ENCODE data around the gene AARSD1.
"Not testable (repeated sequence)": the region's sequence is repeated elsewhere in the genome, so short reads cannot be mapped to it uniquely, and the experiment has no call there.

AARSD1 gene

DNA sequence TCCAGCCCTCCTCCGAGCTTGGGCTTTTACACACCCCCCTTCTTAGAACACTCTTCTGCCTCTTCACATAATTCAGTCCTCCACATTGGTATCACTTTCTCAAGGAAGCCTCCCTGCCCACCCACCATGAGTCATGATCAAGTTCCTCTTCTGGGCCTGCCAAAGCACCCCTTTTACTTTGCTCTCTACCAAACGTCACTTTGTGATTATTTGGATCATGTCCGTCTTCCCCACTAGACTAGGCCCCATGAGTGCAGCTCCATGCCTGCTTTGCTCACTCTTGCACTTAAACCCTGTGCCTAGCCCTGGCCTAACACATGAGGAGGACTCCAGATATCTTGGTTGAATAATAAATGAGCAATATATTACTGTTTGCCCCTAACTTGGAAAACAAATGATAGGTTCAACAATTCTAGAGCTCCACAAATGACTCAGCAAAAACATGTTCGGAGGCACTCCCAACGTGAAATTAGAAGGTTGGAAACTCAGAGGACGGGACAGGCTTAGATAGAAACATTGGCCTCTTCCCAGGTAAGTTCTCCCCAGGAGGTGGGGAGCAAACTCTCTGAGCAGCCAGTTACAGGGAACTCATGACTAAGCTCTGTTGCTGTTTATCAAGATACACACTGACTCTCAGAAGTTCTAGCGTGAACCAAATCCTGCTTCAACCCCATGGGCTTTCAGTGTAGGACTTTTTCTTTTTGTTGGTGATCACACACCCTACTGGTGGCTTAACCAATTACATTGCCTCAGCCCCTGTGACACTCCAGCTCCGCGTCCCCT lies 35.3 kb downstream of the AARSD1 start:
- Histone ChIP-seq H3K27ac (peak overlapping the region; percentile 49), H3K4me3 (ENCODE audit: low read depth, low read length) (no peak overlapping the region), H3K79me2 (no peaks in the 10 kb centered on the region), H2AFZ (peak overlapping the region; percentile 63), H3K9ac (no peak overlapping the region), H3K9me3 (ENCODE audit: control insufficient read depth, low read length) (no peaks in the 10 kb centered on the region), H3K27me3 (ENCODE audit: control insufficient read depth, insufficient read depth, low read length) (no peaks in the 10 kb centered on the region), H3K36me3 (ENCODE audit: control insufficient read depth, insufficient read depth, low read length) (no peaks in the 10 kb centered on the region), H3K4me2 (ENCODE audit: low read length) (no peak overlapping the region), H3K4me1 (peaks cover 4% of the 10 kb centered on the region)
- TF ChIP-seq, protein P1, sequence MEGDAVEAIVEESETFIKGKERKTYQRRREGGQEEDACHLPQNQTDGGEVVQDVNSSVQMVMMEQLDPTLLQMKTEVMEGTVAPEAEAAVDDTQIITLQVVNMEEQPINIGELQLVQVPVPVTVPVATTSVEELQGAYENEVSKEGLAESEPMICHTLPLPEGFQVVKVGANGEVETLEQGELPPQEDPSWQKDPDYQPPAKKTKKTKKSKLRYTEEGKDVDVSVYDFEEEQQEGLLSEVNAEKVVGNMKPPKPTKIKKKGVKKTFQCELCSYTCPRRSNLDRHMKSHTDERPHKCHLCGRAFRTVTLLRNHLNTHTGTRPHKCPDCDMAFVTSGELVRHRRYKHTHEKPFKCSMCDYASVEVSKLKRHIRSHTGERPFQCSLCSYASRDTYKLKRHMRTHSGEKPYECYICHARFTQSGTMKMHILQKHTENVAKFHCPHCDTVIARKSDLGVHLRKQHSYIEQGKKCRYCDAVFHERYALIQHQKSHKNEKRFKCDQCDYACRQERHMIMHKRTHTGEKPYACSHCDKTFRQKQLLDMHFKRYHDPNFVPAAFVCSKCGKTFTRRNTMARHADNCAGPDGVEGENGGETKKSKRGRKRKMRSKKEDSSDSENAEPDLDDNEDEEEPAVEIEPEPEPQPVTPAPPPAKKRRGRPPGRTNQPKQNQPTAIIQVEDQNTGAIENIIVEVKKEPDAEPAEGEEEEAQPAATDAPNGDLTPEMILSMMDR (IDR thresholded peaks at IDR 0.05), result peak; percentile 35

DNA sequence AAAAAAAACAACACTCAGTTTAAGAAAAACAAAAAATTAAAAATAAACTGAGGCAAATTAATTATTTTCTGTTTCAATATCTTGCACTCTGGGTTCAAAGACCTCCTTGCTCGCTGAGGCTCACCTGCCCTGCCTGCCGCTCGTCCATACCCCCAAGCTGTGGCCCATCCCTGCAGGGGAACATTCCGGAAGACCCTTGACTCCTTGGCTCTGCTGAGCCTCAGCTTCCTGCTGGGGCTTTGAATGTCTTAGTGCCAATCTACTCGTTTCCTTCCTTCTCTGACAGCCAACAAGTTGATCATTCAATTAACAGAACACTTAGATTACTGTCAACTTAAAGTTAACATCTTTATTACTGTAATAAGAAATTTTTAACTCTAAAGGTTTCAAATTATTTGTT lies 39.4 kb downstream of the AARSD1 start:
- no peaks in the 10 kb centered on the region for H3K79me2 ChIP-seq
- H3K4me2 ChIP-seq (ENCODE audit: low read length), result no peak overlapping the region
- H3K27ac ChIP-seq, result no peak overlapping the region
- H3K9me3 ChIP-seq (ENCODE audit: control insufficient read depth, low read length), result no peaks in the 10 kb centered on the region
- H3K9ac ChIP-seq, result no peak overlapping the region
- H2AFZ ChIP-seq, result no peak overlapping the region
- H3K4me3 ChIP-seq (ENCODE audit: low read depth, low read length), result no peak overlapping the region
- H3K27me3 ChIP-seq (ENCODE audit: control insufficient read depth, insufficient read depth, low read length), result no peaks in the 10 kb centered on the region
- TF ChIP-seq, protein P1 (IDR thresholded peaks at IDR 0.05), result no peak
- H3K4me1 ChIP-seq, result peaks cover 9% of the 10 kb centered on the region
- H3K36me3 ChIP-seq (ENCODE audit: control insufficient read depth, insufficient read depth, low read length), result no peaks in the 10 kb centered on the region

GRCh38 chr17:42923472-42923871 lies 40.8 kb downstream of the AARSD1 start:
- not testable (repeated sequence) for H2AFZ ChIP-seq; H3K36me3 ChIP-seq (ENCODE audit: control insufficient read depth, insufficient read depth, low read length); H3K4me1 ChIP-seq; H3K27me3 ChIP-seq (ENCODE audit: control insufficient read depth, insufficient read depth, low read length); H3K27ac ChIP-seq; H3K4me3 ChIP-seq (ENCODE audit: low read depth, low read length); H3K9me3 ChIP-seq (ENCODE audit: control insufficient read depth, low read length); H3K9ac ChIP-seq; H3K79me2 ChIP-seq; H3K4me2 ChIP-seq (ENCODE audit: low read length)

GRCh38 chr17:42922294-42922693 lies 42.0 kb downstream of the AARSD1 start:
- H3K79me2 ChIP-seq, result no peaks in the 10 kb centered on the region
- no peaks in the 10 kb centered on the region for H3K27me3 ChIP-seq (ENCODE audit: control insufficient read depth, insufficient read depth, low read length)
- TF ChIP-seq, protein P1 (IDR thresholded peaks at IDR 0.05), result no peak
- H3K9ac ChIP-seq, result no peak overlapping the region
- H3K4me1 ChIP-seq, result peaks cover 7% of the 10 kb centered on the region
- H3K9me3 ChIP-seq (ENCODE audit: control insufficient read depth, low read length), result no peaks in the 10 kb centered on the region
- no peak overlapping the region for H3K4me2 ChIP-seq (ENCODE audit: low read length)
- peak overlapping the region; percentile 61 for H3K27ac ChIP-seq
- H3K4me3 ChIP-seq (ENCODE audit: low read depth, low read length), result no peak overlapping the region
- H3K36me3 ChIP-seq (ENCODE audit: control insufficient read depth, insufficient read depth, low read length), result no peaks in the 10 kb centered on the region
- no peak overlapping the region for H2AFZ ChIP-seq

DNA sequence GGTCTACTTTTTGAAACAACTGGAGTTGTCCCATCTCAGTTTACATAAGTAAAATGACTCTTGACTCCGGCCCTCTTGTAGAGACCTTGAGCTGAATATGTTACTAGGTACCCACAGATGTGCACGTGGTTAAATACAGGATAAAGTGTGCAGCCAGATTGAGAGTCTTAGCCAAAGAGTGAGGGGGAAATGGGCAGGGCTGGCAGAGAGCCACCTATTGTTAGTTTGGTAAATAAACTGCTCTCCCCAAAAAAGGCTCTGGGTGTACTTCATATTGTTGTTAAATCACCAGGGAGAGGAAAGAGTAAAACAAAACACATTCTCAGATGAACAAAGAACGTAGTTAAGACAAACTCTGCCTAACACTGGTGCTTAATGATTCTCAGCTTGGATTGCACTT lies 43.3 kb downstream of the AARSD1 start:
- H3K4me3 ChIP-seq (ENCODE audit: low read depth, low read length), result no peak overlapping the region
- H3K9ac ChIP-seq, result no peak overlapping the region
- no peaks in the 10 kb centered on the region for H3K36me3 ChIP-seq (ENCODE audit: control insufficient read depth, insufficient read depth, low read length)
- peaks cover 7% of the 10 kb centered on the region for H3K4me1 ChIP-seq
- no peaks in the 10 kb centered on the region for H3K79me2 ChIP-seq
- no peak overlapping the region for H3K27ac ChIP-seq
- no peaks in the 10 kb centered on the region for H3K27me3 ChIP-seq (ENCODE audit: control insufficient read depth, insufficient read depth, low read length)
- H2AFZ ChIP-seq, result no peak overlapping the region
- TF ChIP-seq, protein P1 (IDR thresholded peaks at IDR 0.05), result no peak
- no peaks in the 10 kb centered on the region for H3K9me3 ChIP-seq (ENCODE audit: control insufficient read depth, low read length)
- H3K4me2 ChIP-seq (ENCODE audit: low read length), result no peak overlapping the region
